ENCODE data around the gene HSD17B1. TPM values are rescaled to one million over a fixed set of nuclear protein-coding genes. Genes with fewer than 3 reads are reported as not detected.

HSD17B1 gene
- total and polyA plus RNA-seq, 2 of the 13 experiments (the other 11 are each of a cell fraction or from before 2014, with no cell fraction given) = 0.54 to 0.93 TPM

GRCh38 chr17:42548070-42548837, 4.5 kb upstream of the HSD17B1 start:
- no peak overlapping the region for H2AFZ ChIP-seq (ENCODE audit: low read length)
- no peak for ATAC-seq
- H3K4me3 ChIP-seq (replicated peaks in 1 of 3; ENCODE audit: insufficient read depth in 1 of 3, low read depth in 2 of 3, low read length in 3 of 3) = no peak overlapping the region
- no peaks in the 10 kb centered on the region for H3K27me3 ChIP-seq (ENCODE audit: control insufficient read depth in 1 of 2, insufficient read depth in 2 of 2, low read length in 2 of 2)
- in situ Hi-C loops (cut with HindIII; ENCODE audit: extremely low pct_ligation_motif_present, low pct_unique_long_range_greater_than_20kb) (no loop called here), intact Hi-C loops (cut with micrococcal nuclease; ENCODE audit: unreplicated experiment) (no loop called here)
- H3K9me3 ChIP-seq (ENCODE audit: low read length) = no peaks in the 10 kb centered on the region
- ChIA-PET POLR2A (interaction anchor here (6.1 kb wide), 1 partner anchor 12 kb away, joined by 45 read pairs; the partner anchor contains the start of gene NAGLU), CTCF (ENCODE audit: low intra/inter-chr PET ratio, low total read pairs) (no interaction called here)
- H3K9ac ChIP-seq (ENCODE audit: insufficient read depth, low read depth, low read length) = no peak overlapping the region
- FAIRE-seq = no peak
- peaks cover 0 to 8% of the 10 kb centered on the region in 2 experiments; a peak in 1 of 5 replicates for H3K36me3 ChIP-seq (replicated peaks in 1 of 2; ENCODE audit: control insufficient read depth in 1 of 2, insufficient read depth in 2 of 2, low read length in 2 of 2)
- H3K4me2 ChIP-seq (ENCODE audit: low read depth, low read length) = 0 out of 2 replicates have a peak overlapping the region, but pooled peaks have one; percentile 6
- BruUV-seq (replicated peaks) = no TSS peak
- H3K27ac ChIP-seq (ENCODE audit: extremely low read length, insufficient read depth, low read length) = no peak overlapping the region
- 92% methylated on average over 74 of the region's 74 CpGs for WGBS (ENCODE audit: low lambda C conversion rate)
- peaks cover 65% of the 10 kb centered on the region for H3K4me1 ChIP-seq (ENCODE audit: insufficient read depth, low read length)
- no peak for DNase-seq (ENCODE audit: low spot score)
- H3K79me2 ChIP-seq (ENCODE audit: insufficient read depth, low read length) = peaks cover 3% of the 10 kb centered on the region
- H4K20me1 ChIP-seq (ENCODE audit: insufficient read depth, low read length) = no peaks in the 10 kb centered on the region
- TF ChIP-seq ZBTB33 (CRISPR knock-in tag; IDR thresholded peaks at IDR 0.05) (no peak), ZNF503 (CRISPR knock-in tag; IDR thresholded peaks at IDR 0.05) (no peak), HOXD1 (CRISPR knock-in tag; IDR thresholded peaks at IDR 0.05) (no peak), NPAS2 (CRISPR knock-in tag; IDR thresholded peaks at IDR 0.05; ENCODE audit: borderline replicate concordance) (no peak), ZSCAN25 (CRISPR knock-in tag; IDR thresholded peaks at IDR 0.05) (no peak), ZNF644 (CRISPR knock-in tag; IDR thresholded peaks at IDR 0.05; ENCODE audit: low read depth) (no peak), KLF6 (CRISPR knock-in tag; IDR thresholded peaks at IDR 0.05) (no peak), AGO2 (optimal IDR thresholded peaks at IDR 0.05; ENCODE audit: low read depth, low read length) (peak; percentile 87), GMEB1 (CRISPR knock-in tag; IDR thresholded peaks at IDR 0.05; ENCODE audit: borderline replicate concordance) (no peak), HIVEP1 (CRISPR knock-in tag; IDR thresholded peaks at IDR 0.05) (no peak), HOXA9 (CRISPR knock-in tag; IDR thresholded peaks at IDR 0.05; ENCODE audit: borderline replicate concordance) (no peak), MED13 (CRISPR knock-in tag; IDR thresholded peaks at IDR 0.05) (no peak), SKI (IDR thresholded peaks at IDR 0.05; ENCODE audit: partially characterized antibody) (no peak), ZNF687 (CRISPR knock-in tag; IDR thresholded peaks at IDR 0.05) (peak; percentile 43)
